D721Med (cell line): Measurements from ENCODE around the gene MKKS.
"Not testable (repeated sequence)": the region's sequence is repeated elsewhere in the genome, so short reads cannot be mapped to it uniquely, and the experiment has no call there.

Experiments
- DNase-seq: peaks from one replicate; pipeline ENCODE4 v3.0.0; 2011; ENCODE audit warnings: low spot score; ENCODE audit not compliant: insufficient read length
- FAIRE-seq: peaks from 2 replicates; lab custom pipeline; 2011; peaks lifted over from hg19 to GRCh38; lab: Jason Lieb, UNC
- CTCF ChIP-seq: IDR thresholded peaks from 2 replicates; pipeline ENCODE4 v1.5.1; 2012; ENCODE audit warnings: mild to moderate bottlenecking, control low read depth; ENCODE audit not compliant: insufficient read depth; ENCODE audit errors: missing control alignments

Gene MKKS

GRCh38 chr20:10402938-10403608 is 30.9 kb downstream of the MKKS start:
- DNase-seq, result no peak
- no peak for TF ChIP-seq CTCF
- FAIRE-seq, result no peak

DNA sequence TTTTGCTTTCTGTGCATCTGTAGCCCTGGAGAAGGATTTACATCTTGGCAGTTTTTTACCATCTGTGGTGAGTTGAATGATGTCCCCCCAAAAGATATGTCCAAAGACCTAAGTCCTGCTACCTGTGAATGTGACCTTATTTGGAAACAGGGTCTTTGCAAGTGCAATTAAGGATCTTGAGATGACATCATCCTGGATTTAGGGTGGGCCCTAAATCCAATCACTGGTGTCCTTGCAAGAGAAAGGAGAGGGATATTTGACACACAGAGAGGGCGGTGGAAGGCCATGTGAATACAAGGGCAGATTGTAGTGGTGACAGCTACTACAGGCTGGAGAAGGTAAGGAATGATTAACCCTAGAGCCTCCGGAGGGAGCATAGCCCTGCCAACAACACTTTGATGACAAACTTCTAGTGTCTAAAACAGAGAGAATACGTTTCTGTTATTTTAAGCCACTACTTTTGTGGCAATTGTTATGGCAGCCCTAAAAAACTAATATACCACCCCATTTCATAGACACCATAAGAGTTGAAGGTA is 35.1 kb downstream of the MKKS start:
- TF ChIP-seq CTCF, result no peak
- FAIRE-seq, result no peak
- no peak for DNase-seq

- FAIRE-seq, DNase-seq: not testable (repeated sequence)
Observed at GRCh38 chr20:10394752-10395151, 39.3 kb downstream of the MKKS start.

DNA sequence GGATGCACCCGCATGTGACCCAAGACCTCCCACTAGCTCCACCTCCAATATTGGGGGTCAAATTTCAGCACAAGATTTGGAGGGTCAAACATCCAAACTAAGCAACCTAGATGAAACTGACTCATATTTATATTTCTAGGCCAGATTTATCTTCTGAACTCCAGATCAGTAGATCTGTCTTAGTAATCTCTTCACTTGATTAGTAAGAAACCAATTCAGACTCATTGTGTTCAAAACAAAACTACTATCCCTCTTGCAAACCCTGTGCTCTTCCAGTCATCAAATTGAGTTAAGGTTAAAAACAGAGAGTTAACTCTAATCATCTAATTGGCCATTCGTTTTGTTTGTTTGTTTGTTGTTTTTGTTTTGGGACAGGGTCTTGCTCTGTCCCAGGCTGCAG is 43.3 kb downstream of the MKKS start:
- TF ChIP-seq CTCF, result no peak
- no peak for FAIRE-seq
- DNase-seq, result no peak

- FAIRE-seq, result no peak
- DNase-seq, result no peak
- TF ChIP-seq CTCF, result no peak
Observed at GRCh38 chr20:10388597-10388996, 45.4 kb downstream of the MKKS start.

GRCh38 chr20:10387686-10388085 is 46.3 kb downstream of the MKKS start:
- no peak for DNase-seq
- TF ChIP-seq CTCF, result no peak
- no peak for FAIRE-seq

- TF ChIP-seq CTCF, result no peak
- DNase-seq, result no peak
- FAIRE-seq, result no peak
Observed at GRCh38 chr20:10385850-10386544, 48.0 kb downstream of the MKKS start.
